Heart left ventricle (tissue), 13 donors: Measurements from ENCODE around the gene HTR3C.

Experiments
- POLR2A ChIP-seq, 2 donors: fragments of 450-650 bp; IDR thresholded peaks; one replicate each; pipeline ENCODE4 v1.6.1; 2017; ENCODE audit warnings: antibody characterized with exemption in 2 of 2, mild to moderate bottlenecking in 2 of 2, moderate library complexity in 2 of 2
- TF ChIP-seq, protein P1 (sequence below), 12 donors: fragments of 200-600 bp; sonication (generic) in 4 of 12; IDR thresholded peaks; one replicate each; pipeline versions ENCODE4 v1.5.0 to v1.8.0; 2018 to 2022; ENCODE audit warnings: antibody characterized with exemption in 12 of 12, mild to moderate bottlenecking in 5 of 12
- donor health status: ischemic (EF 13 %, LVEDD 7.1; RV severe dilation, severe dysfunction).
- donor health status: DM: no; HTN: yes; CAD: no.
- donor health status: DM: no; HTN: no; CAD: no.
- donor health status: ischemic (EF 25% LVEDD 6.9; RV normal size, moderate dysfunction).
- donor health status: ischemic (EF 25% LVEDD 5.7; RV mildly dilated, moderate dysfunction).
- donor health status: ischemic (EF 35%, LVEDD 5.7; RV mildly dilated, moderate dysfunction).
- donor health status: nonischemic (EF 11% LVEDD 7.7; RV severe dilation, severe dysfunction).
- donor health status: DM: yes; HTN: yes; CAD: no.
- donor health status: PGD.
- donor health status: ischemic (EF 29% LVEDD 5.4; RV normal size, mild dysfunction).
- donor health status: nonischemic (EF 23%, LVEDD 6.1; RV moderate dilation, normal function).

DNA sequence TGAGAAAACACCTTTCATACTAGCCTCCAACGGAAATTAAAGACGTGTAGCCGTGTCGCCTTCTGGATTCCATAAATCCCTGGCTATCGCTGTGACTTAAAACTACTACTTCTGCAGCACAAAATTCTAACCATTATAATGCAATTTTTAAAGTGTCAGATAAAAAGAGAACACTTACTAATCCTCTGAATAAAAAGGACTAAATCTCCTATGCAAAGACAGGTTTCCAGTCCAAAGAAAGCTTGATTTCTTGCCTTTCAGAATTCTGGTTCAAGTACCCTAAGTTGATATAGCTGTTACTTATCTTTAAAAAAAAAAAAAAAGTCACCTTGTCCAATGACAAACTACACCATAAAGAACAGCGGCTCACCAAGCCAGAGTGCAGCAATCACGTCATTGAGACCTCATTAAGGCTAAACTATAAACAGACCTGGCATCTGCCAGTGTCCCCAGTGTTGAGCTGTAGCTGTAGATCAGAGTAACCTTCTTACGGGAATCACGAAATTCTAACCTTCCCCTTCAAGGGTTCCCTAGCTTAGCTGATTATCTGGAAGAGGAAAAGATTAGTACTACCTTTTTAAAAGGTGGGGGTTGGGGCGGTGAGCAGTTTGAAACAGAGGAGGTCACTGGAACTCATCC lies 37.3 kb upstream of the HTR3C start:
- TF ChIP-seq, protein P1, sequence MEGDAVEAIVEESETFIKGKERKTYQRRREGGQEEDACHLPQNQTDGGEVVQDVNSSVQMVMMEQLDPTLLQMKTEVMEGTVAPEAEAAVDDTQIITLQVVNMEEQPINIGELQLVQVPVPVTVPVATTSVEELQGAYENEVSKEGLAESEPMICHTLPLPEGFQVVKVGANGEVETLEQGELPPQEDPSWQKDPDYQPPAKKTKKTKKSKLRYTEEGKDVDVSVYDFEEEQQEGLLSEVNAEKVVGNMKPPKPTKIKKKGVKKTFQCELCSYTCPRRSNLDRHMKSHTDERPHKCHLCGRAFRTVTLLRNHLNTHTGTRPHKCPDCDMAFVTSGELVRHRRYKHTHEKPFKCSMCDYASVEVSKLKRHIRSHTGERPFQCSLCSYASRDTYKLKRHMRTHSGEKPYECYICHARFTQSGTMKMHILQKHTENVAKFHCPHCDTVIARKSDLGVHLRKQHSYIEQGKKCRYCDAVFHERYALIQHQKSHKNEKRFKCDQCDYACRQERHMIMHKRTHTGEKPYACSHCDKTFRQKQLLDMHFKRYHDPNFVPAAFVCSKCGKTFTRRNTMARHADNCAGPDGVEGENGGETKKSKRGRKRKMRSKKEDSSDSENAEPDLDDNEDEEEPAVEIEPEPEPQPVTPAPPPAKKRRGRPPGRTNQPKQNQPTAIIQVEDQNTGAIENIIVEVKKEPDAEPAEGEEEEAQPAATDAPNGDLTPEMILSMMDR (IDR thresholded peaks at IDR 0.05), result no peak
- peak in 1 of 2 donors; percentile 75 for TF ChIP-seq POLR2A (IDR thresholded peaks at IDR 0.05)
